Caco-2 (cell line): ENCODE measurements around the gene CIITA. TPM values are rescaled to one million over a fixed set of nuclear protein-coding genes. Genes with fewer than 3 reads are reported as not detected.

Experiments
- BruUV-seq: library from RNA; stranded (reverse); fragments of 400-500 nt; replicated peaks from 2 replicates; lab custom pipeline; 2021; lab: Mats Ljungman, UMichigan
- CTCF ChIA-PET: fragments of 300-600 bp; sonication (Branson Sonifier 250); formaldehyde crosslinking; loops from one replicate; lab custom pipeline; 2022; ENCODE audit warnings: antibody characterized with exemption; lab: Charles Lee
- POLR2A ChIA-PET: fragments of 300-600 bp; sonication (Branson Sonifier 250); formaldehyde crosslinking; loops from one replicate; lab custom pipeline; 2022; ENCODE audit warnings: antibody characterized with exemption; lab: Charles Lee
- DNase-seq, 2 experiments: peaks; one replicate each; pipeline versions ENCODE4 v3.0.0 to v3.0.0-alpha.2; 2020 to 2022
- H3K27me3 ChIP-seq: replicated peaks from 2 replicates; pipeline ENCODE4 v1.6.0; 2011; ENCODE audit warnings: low read length; ENCODE audit not compliant: control insufficient read depth, insufficient read depth
- H3K36me3 ChIP-seq: 2 replicates; pipeline ENCODE4 v1.5.1; 2011; ENCODE audit warnings: low read length; ENCODE audit not compliant: control insufficient read depth, insufficient read depth
- H3K4me1 ChIP-seq: fragments of 250-450 bp; sonication (Bioruptor Pico); 2 replicates; pipeline ENCODE4 v1.5.1; 2020; ENCODE audit warnings: mild to moderate bottlenecking
- H3K4me3 ChIP-seq: 2 replicates; pipeline ENCODE4 v1.5.1; 2011; ENCODE audit warnings: low read depth, mild to moderate bottlenecking, control low read depth, low read length
- H3K9me3 ChIP-seq: fragments of 250-450 bp; sonication (Bioruptor Pico); 2 replicates; pipeline ENCODE4 v1.5.1; 2020; ENCODE audit warnings: mild to moderate bottlenecking, moderate library complexity
- H3K27ac Mint-ChIP-seq: one replicate; pipeline ENCODE4 v1.8.0; 2022; ENCODE audit warnings: mixed read lengths; ENCODE audit not compliant: unreplicated experiment
- H3K27me3 Mint-ChIP-seq: one replicate; pipeline ENCODE4 v1.8.0; 2022; ENCODE audit warnings: mixed read lengths; ENCODE audit not compliant: insufficient read depth, unreplicated experiment
- H3K36me3 Mint-ChIP-seq: one replicate; pipeline ENCODE4 v1.8.0; 2022; ENCODE audit warnings: mild to moderate bottlenecking, mixed read lengths; ENCODE audit not compliant: insufficient read depth, unreplicated experiment
- H3K4me1 Mint-ChIP-seq: one replicate; pipeline ENCODE4 v1.8.0; 2022; ENCODE audit warnings: low read depth, mixed read lengths; ENCODE audit not compliant: unreplicated experiment
- H3K4me3 Mint-ChIP-seq: one replicate; pipeline ENCODE4 v1.8.0; 2022; ENCODE audit warnings: mild to moderate bottlenecking, moderate library complexity, mixed read lengths; ENCODE audit not compliant: unreplicated experiment
- H3K9me3 Mint-ChIP-seq: one replicate; pipeline ENCODE4 v1.8.0; 2022; ENCODE audit warnings: mixed read lengths; ENCODE audit not compliant: unreplicated experiment
- intact Hi-C: fragments of 100-400 bp; cut with micrococcal nuclease; formaldehyde crosslinking; loops from one replicate; pipeline ENCODE4 v1.10.0; 2022; ENCODE audit not compliant: unreplicated experiment
- total RNA-seq: library from RNA; stranded (reverse); gene quantifications from 2 replicates; pipeline ENCODE4 v1.2.3, GENCODE V29; 2022
- TF ChIP-seq, protein P1 (sequence below), 2 experiments: fragments of 200-600 bp in 1 of 2; IDR thresholded peaks; 1 replicate in 1 of 2; 2 replicates in 1 of 2; pipeline versions ENCODE4 v1.5.1 to v1.8.0; 2011 to 2022; ENCODE audit warnings: antibody characterized with exemption in 1 of 2, control low read depth in 1 of 2, inconsistent platforms in 1 of 2, low read depth in 1 of 2, low read length in 1 of 2, mild to moderate bottlenecking in 1 of 2, moderate library complexity in 1 of 2; ENCODE audit not compliant: insufficient read depth in 1 of 2, severe bottlenecking in 1 of 2, unreplicated experiment in 1 of 2

The CIITA gene
- total RNA-seq, 1 experiment from 2014 or later = 0.27 TPM

DNA sequence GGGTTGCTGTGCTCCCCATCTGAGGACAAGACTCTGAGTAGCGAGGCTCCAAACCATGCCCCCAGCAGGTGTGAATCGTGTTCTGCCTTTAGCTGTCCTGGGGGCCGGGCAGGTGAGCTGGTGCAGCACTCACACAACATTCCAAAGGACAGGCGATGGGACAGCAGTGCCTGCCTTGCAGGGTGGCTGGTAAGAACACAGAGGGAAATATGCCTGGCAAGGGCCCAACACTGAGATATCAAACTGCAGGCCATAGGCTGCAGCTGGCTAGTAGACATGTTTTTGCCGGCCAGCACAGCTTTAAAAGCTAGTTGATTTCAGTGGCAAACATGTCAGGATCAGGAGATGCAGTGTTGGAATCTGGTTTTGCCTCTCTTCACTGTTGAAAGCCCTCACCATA, 91.0 kb downstream of the CIITA start:
- Histone ChIP-seq H3K4me3 (no peak overlapping the region), H3K9me3 (no peaks in the 10 kb centered on the region), H3K4me1 (0 out of 2 replicates have a peak, but pooled peaks cover 3% of the 10 kb centered on the region), H3K27me3 (no peaks in the 10 kb centered on the region), H3K36me3 (no peaks in the 10 kb centered on the region; the same call in none of the 2 replicates)
- no peak overlapping the region for H3K4me3 Mint-ChIP-seq
- POLR2A ChIA-PET = no interaction called here
- no peaks in the 10 kb centered on the region for H3K4me1 Mint-ChIP-seq
- H3K9me3 Mint-ChIP-seq = no peaks in the 10 kb centered on the region
- TF ChIP-seq, protein P1, sequence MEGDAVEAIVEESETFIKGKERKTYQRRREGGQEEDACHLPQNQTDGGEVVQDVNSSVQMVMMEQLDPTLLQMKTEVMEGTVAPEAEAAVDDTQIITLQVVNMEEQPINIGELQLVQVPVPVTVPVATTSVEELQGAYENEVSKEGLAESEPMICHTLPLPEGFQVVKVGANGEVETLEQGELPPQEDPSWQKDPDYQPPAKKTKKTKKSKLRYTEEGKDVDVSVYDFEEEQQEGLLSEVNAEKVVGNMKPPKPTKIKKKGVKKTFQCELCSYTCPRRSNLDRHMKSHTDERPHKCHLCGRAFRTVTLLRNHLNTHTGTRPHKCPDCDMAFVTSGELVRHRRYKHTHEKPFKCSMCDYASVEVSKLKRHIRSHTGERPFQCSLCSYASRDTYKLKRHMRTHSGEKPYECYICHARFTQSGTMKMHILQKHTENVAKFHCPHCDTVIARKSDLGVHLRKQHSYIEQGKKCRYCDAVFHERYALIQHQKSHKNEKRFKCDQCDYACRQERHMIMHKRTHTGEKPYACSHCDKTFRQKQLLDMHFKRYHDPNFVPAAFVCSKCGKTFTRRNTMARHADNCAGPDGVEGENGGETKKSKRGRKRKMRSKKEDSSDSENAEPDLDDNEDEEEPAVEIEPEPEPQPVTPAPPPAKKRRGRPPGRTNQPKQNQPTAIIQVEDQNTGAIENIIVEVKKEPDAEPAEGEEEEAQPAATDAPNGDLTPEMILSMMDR (IDR thresholded peaks at IDR 0.05; ENCODE audit: insufficient read depth in 1 of 2, low read depth in 1 of 2, low read length in 1 of 2, severe bottlenecking in 1 of 2, unreplicated experiment in 1 of 2) = no peak
- H3K36me3 Mint-ChIP-seq = peaks cover 11% of the 10 kb centered on the region
- no peak overlapping the region for H3K27ac Mint-ChIP-seq
- intact Hi-C loops = no loop called here
- DNase-seq = no peak
- CTCF ChIA-PET = interaction anchor here (0.6 to 2.2 kb wide), 2 partner anchors 287 to 1221 kb away, joined by 4 to 9 read pairs; partner anchors contain the start of gene SOCS1
- BruUV-seq = no TSS peak
- H3K27me3 Mint-ChIP-seq = no peaks in the 10 kb centered on the region

- CTCF ChIA-PET = interaction anchor here (2.2 kb wide), 1 partner anchor 287 kb away, joined by 9 read pairs; the partner anchor contains the start of gene SOCS1
- Mint-ChIP-seq H3K4me1 (no peaks in the 10 kb centered on the region), H3K4me3 (no peak overlapping the region), H3K27me3 (no peaks in the 10 kb centered on the region), H3K36me3 (peaks cover 12% of the 10 kb centered on the region), H3K9me3 (no peaks in the 10 kb centered on the region), H3K27ac (no peak overlapping the region)
- H3K36me3 ChIP-seq = no peaks in the 10 kb centered on the region; the same call in 1 of the 2 replicates
- TF ChIP-seq, protein P1 (IDR thresholded peaks at IDR 0.05; ENCODE audit: insufficient read depth in 1 of 2, low read depth in 1 of 2, low read length in 1 of 2, severe bottlenecking in 1 of 2, unreplicated experiment in 1 of 2) = no peak
- 0 out of 2 replicates have a peak, but pooled peaks cover 3% of the 10 kb centered on the region for H3K4me1 ChIP-seq
- POLR2A ChIA-PET = no interaction called here
- no peaks in the 10 kb centered on the region for H3K9me3 ChIP-seq
- no peak overlapping the region for H3K4me3 ChIP-seq
- BruUV-seq = no TSS peak
- H3K27me3 ChIP-seq = no peaks in the 10 kb centered on the region
- no peak for DNase-seq
- intact Hi-C loops = no loop called here
Observed at GRCh38 chr16:10968498-10968897, 91.5 kb downstream of the CIITA start.

- no TSS peak for BruUV-seq
- intact Hi-C loops = loop anchor here (2.0 kb wide), 1 partner anchor 387 kb away; no protein-coding TSS in a partner anchor
- Mint-ChIP-seq H3K4me1 (no peaks in the 10 kb centered on the region), H3K9me3 (no peaks in the 10 kb centered on the region), H3K4me3 (no peak overlapping the region), H3K27ac (no peak overlapping the region), H3K27me3 (no peaks in the 10 kb centered on the region), H3K36me3 (peaks cover 12% of the 10 kb centered on the region)
- H3K36me3 ChIP-seq = no peaks in the 10 kb centered on the region; the same call in 1 of the 2 replicates
- POLR2A ChIA-PET = no interaction called here
- 0 out of 2 replicates have a peak, but pooled peaks cover 3% of the 10 kb centered on the region for H3K4me1 ChIP-seq
- no peaks in the 10 kb centered on the region for H3K27me3 ChIP-seq
- CTCF ChIA-PET = no interaction called here
- no peaks in the 10 kb centered on the region for H3K9me3 ChIP-seq
- H3K4me3 ChIP-seq = no peak overlapping the region
- TF ChIP-seq, protein P1 (IDR thresholded peaks at IDR 0.05; ENCODE audit: insufficient read depth in 1 of 2, low read depth in 1 of 2, low read length in 1 of 2, severe bottlenecking in 1 of 2, unreplicated experiment in 1 of 2) = no peak
- no peak for DNase-seq
Observed at GRCh38 chr16:10969615-10970014, 92.6 kb downstream of the CIITA start.
